CD14-positive monocyte (primary cell): ENCODE data around the gene ZNF335. TPM values are rescaled to one million over a fixed set of nuclear protein-coding genes. Genes with fewer than 3 reads are reported as not detected.

ENCODE experiments used
- DNase-seq, 3 donors: peaks; one replicate each; pipeline ENCODE4 v3.0.0-alpha.2; 2011 to 2022
- H2AFZ ChIP-seq: 2 replicates; pipeline ENCODE4 v1.6.0; 2012; ENCODE audit warnings: mild to moderate bottlenecking, low read depth, low read length, inconsistent platforms; ENCODE audit not compliant: insufficient read depth, poor library complexity, severe bottlenecking
- H3K27ac ChIP-seq, 2 donors: 1 replicate in 1 of 2; 2 replicates in 1 of 2; pipeline ENCODE4 v1.5.1; 2012 to 2013; ENCODE audit warnings: low read length in 2 of 2, control low read depth in 1 of 2, inconsistent platforms in 1 of 2, low read depth in 1 of 2, mild to moderate bottlenecking in 1 of 2
- H3K27me3 ChIP-seq, 2 donors: one replicate each; pipeline versions ENCODE4 v1.6.0 to v1.6.1; 2011 to 2013; ENCODE audit warnings: low read length in 2 of 2; ENCODE audit not compliant: control insufficient read depth in 2 of 2, insufficient read depth in 2 of 2
- H3K36me3 ChIP-seq, 2 donors: replicated peaks in 1 of 2; 1 replicate in 1 of 2; 2 replicates in 1 of 2; pipeline versions ENCODE4 v1.5.1 to v1.6.1; 2012 to 2013; ENCODE audit warnings: low read length in 2 of 2, control low read depth in 1 of 2, inconsistent platforms in 1 of 2, mild to moderate bottlenecking in 1 of 2; ENCODE audit not compliant: insufficient read depth in 2 of 2, control insufficient read depth in 1 of 2
- H3K4me1 ChIP-seq, 2 donors: 1 replicate in 1 of 2; 2 replicates in 1 of 2; pipeline versions ENCODE4 v1.5.1 to v1.6.1; 2012 to 2013; ENCODE audit warnings: low read length in 2 of 2, control low read depth in 1 of 2, inconsistent platforms in 1 of 2, mild to moderate bottlenecking in 1 of 2, moderate library complexity in 1 of 2; ENCODE audit not compliant: insufficient read depth in 2 of 2, control insufficient read depth in 1 of 2
- H3K4me2 ChIP-seq: replicated peaks from 2 replicates; pipeline ENCODE3; 2012; ENCODE audit warnings: low read length, moderate library complexity, mild to moderate bottlenecking; ENCODE audit not compliant: poor library complexity, severe bottlenecking; ENCODE audit errors: extremely low read depth
- H3K4me3 ChIP-seq, 3 experiments: fragments of 200-600 bp in 1 of 3; sonication (generic) in 1 of 3; replicated peaks in 1 of 3; 1 replicate in 2 of 3; 2 replicates in 1 of 3; pipeline ENCODE4 v1.5.1; 2011 to 2013; ENCODE audit warnings: low read length in 3 of 3, mild to moderate bottlenecking in 3 of 3, control low read depth in 2 of 3, low read depth in 2 of 3, inconsistent platforms in 1 of 3, moderate library complexity in 1 of 3
- H3K79me2 ChIP-seq: 2 replicates; pipeline ENCODE4 v1.6.0; 2012; ENCODE audit warnings: mild to moderate bottlenecking, control low read depth, inconsistent platforms, low read length, moderate library complexity; ENCODE audit not compliant: insufficient read depth
- H3K9ac ChIP-seq: 2 replicates; pipeline ENCODE4 v1.6.0; 2017; ENCODE audit warnings: low read length, mild to moderate bottlenecking; ENCODE audit not compliant: insufficient read depth, poor library complexity, severe bottlenecking
- H3K9me3 ChIP-seq, 2 donors: replicated peaks in 1 of 2; 1 replicate in 1 of 2; 2 replicates in 1 of 2; pipeline versions ENCODE4 v1.5.1 to v1.6.1; 2012 to 2013; ENCODE audit warnings: low read length in 2 of 2, control low read depth in 1 of 2; ENCODE audit not compliant: control insufficient read depth in 1 of 2, insufficient read depth in 1 of 2
- H4K20me1 ChIP-seq: 2 replicates; pipeline ENCODE4 v1.6.0; 2012; ENCODE audit warnings: mild to moderate bottlenecking, low read length, control low read depth, moderate library complexity; ENCODE audit not compliant: insufficient read depth
- H3K27ac Mint-ChIP-seq, 7 donors: one replicate each; pipeline ENCODE4 v1.8.0; 2020; ENCODE audit warnings: mild to moderate bottlenecking in 7 of 7, mixed read lengths in 7 of 7, moderate library complexity in 6 of 7, inconsistent platforms in 2 of 7
- H3K27me3 Mint-ChIP-seq, 3 donors: one replicate each; pipeline ENCODE4 v1.8.0; 2021 to 2022; ENCODE audit warnings: low read depth in 3 of 3, mild to moderate bottlenecking in 3 of 3, mixed read lengths in 3 of 3, moderate library complexity in 3 of 3, inconsistent platforms in 1 of 3
- H3K36me3 Mint-ChIP-seq, 2 donors: one replicate each; pipeline ENCODE4 v1.8.0; 2020; ENCODE audit warnings: mixed read lengths in 2 of 2, inconsistent platforms in 1 of 2, mild to moderate bottlenecking in 1 of 2
- H3K4me1 Mint-ChIP-seq: one replicate; pipeline ENCODE4 v1.8.0; 2020; ENCODE audit warnings: mild to moderate bottlenecking, mixed read lengths
- H3K4me3 Mint-ChIP-seq, 2 donors: one replicate each; pipeline ENCODE4 v1.8.0; 2020; ENCODE audit warnings: mild to moderate bottlenecking in 2 of 2, mixed read lengths in 2 of 2, moderate library complexity in 1 of 2
- H3K9me3 Mint-ChIP-seq, 7 donors: one replicate each; pipeline ENCODE4 v1.8.0; 2020 to 2022; ENCODE audit warnings: mixed read lengths in 7 of 7, mild to moderate bottlenecking in 6 of 7, moderate library complexity in 6 of 7, inconsistent platforms in 2 of 7
- WGBS: methylation state at CpG from one replicate; pipeline ENCODE4 v1.1.5; 2013; ENCODE audit warnings: missing lambda C conversion rate; ENCODE audit not compliant: insufficient coverage; 5-methylcytosine and 5-hydroxymethylcytosine counted together
- intact Hi-C, 2 donors: fragments of 100-400 bp; cut with micrococcal nuclease; formaldehyde crosslinking; loops; one replicate each; pipeline versions ENCODE4 v1.15.0 to v1.15.1; 2023
- polyA plus RNA-seq, 3 donors: library from polyadenylated mRNA; depleted of rRNA in 1 of 3; unstranded in 2 of 3; stranded (reverse) in 1 of 3; fragments of 300-500 nt in 2 of 3; fragments of >200 nt in 1 of 3; fragmentation: Illumina TruSeq in 2 of 3; gene quantifications; 1 replicate in 2 of 3; 2 replicates in 1 of 3; pipeline ENCODE4 v1.2.3, GENCODE V29; 2012 to 2021
- TF ChIP-seq, protein P1 (sequence below): fragments of 200-600 bp; IDR thresholded peaks from one replicate; pipeline ENCODE4 v1.8.0; 2022; ENCODE audit warnings: antibody characterized with exemption, mild to moderate bottlenecking

ZNF335 gene
- polyA plus RNA-seq, 3 donors, result 2.7 to 39.6 (median 3.1) TPM

DNA sequence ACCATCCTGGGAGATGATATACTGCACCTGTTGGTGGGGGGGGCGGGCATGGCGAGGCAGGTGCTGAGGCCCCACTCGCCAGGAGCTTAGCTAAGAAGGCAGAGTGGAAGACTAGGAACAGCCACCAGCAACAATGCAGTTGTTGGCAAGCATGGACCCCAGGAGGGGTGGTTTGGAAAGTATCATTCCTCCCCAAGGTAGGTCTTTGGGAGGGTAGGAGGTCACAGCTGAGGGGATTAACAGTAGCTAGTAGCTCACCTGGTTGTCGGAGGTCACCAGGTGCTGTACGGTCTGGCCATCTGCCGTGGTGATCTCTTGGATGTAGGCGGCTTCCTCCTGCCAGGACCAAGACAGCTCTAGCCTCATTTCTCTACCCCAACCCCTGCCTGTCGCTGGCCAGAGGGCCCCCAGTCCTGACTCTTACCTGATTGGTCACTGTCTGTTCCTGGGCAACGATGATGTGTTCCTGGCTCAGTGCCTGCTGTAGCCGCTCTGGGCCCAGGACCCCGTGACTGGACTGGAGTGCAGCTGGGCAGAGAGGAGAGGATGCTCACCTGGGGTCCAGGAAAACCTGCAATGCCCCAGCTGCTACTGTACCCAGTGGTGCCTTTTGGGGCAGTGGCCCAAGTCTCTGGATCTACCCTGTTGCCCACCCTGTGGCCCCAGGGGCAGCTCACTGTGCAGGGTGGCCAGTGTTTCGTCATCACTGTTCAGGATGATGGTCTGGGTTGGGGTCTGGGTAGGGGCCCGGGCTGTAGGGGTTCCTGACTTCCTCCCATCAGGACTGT is 22.3 kb downstream of the ZNF335 start:
- H3K4me1 Mint-ChIP-seq, result peaks cover 22% of the 10 kb centered on the region
- peaks cover 81 to 93% of the 10 kb centered on the region in 2 donors for H3K36me3 Mint-ChIP-seq
- no peak for DNase-seq
- Histone ChIP-seq H3K9me3 (no peaks in the 10 kb centered on the region), H4K20me1 (peaks cover 53% of the 10 kb centered on the region), H2AFZ (no peak overlapping the region), H3K9ac (no peak overlapping the region), H3K4me1 (peaks cover 26 to 33% of the 10 kb centered on the region in 2 donors), H3K27me3 (no peaks in the 10 kb centered on the region), H3K27ac (peak overlapping the region in 1 of 2 donors; percentile 22), H3K36me3 (peaks cover 78 to 95% of the 10 kb centered on the region in 2 donors), H3K4me2 (no peak overlapping the region), H3K4me3 (no peak overlapping the region), H3K79me2 (no peaks in the 10 kb centered on the region)
- H3K27me3 Mint-ChIP-seq, result no peaks in the 10 kb centered on the region
- no peaks in the 10 kb centered on the region for H3K9me3 Mint-ChIP-seq
- no peak overlapping the region for H3K4me3 Mint-ChIP-seq
- peak overlapping the region in 5 of 7 donors; percentile 15 to 78 (median 50) for H3K27ac Mint-ChIP-seq
- 91% methylated on average over 12 of the region's 13 CpGs for WGBS
- TF ChIP-seq, protein P1, sequence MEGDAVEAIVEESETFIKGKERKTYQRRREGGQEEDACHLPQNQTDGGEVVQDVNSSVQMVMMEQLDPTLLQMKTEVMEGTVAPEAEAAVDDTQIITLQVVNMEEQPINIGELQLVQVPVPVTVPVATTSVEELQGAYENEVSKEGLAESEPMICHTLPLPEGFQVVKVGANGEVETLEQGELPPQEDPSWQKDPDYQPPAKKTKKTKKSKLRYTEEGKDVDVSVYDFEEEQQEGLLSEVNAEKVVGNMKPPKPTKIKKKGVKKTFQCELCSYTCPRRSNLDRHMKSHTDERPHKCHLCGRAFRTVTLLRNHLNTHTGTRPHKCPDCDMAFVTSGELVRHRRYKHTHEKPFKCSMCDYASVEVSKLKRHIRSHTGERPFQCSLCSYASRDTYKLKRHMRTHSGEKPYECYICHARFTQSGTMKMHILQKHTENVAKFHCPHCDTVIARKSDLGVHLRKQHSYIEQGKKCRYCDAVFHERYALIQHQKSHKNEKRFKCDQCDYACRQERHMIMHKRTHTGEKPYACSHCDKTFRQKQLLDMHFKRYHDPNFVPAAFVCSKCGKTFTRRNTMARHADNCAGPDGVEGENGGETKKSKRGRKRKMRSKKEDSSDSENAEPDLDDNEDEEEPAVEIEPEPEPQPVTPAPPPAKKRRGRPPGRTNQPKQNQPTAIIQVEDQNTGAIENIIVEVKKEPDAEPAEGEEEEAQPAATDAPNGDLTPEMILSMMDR, result no peak
- intact Hi-C loops, result no loop called here

DNA sequence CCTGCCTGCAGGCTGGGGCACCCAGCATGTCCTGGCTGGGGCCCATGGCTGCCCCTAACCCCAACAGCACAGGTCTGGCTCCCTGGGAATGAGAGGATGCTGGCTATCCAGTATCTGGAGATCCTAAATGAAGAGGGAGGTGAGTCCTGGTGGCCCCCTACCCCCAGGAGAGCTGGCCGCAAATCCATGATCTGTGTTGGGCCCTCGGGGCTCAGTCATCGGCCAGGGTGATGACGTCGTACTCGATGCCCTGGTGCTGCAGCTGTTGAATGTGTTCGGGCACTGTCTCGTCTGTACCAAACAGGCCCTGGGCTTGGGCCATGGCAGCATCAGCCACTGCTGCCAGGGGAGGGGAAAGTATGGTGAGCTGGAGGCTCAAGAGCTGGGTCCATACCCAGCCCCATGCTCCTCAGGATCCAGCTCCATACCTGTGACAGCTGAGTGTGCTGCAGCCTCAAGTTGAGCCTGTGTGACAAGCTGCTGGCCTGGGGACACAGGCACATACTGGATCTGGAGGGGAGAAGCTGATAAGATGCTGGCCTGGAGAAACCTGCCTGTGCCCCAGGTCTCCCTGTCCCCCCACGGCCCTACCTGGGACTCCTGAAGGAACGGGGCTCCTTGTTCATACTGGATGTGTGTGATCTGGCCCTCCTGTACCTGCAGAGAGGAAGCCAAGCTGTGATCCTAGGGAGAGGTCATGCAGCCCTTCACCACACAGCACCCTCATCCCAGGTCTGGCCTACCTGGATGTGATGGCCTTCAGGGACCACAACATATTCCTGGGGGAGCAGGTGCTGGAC is 23.1 kb downstream of the ZNF335 start:
- no peak overlapping the region for H3K4me2 ChIP-seq

More for the DNA sequence above, 23.1 kb downstream of the ZNF335 start:
- H3K79me2 ChIP-seq, result no peaks in the 10 kb centered on the region
- H3K27me3 ChIP-seq, result no peaks in the 10 kb centered on the region
- H3K36me3 Mint-ChIP-seq, result peaks cover 88 to 95% of the 10 kb centered on the region in 2 donors
- peaks cover 53% of the 10 kb centered on the region for H4K20me1 ChIP-seq
- TF ChIP-seq, protein P1, result no peak
- WGBS, result 91% methylated on average over 6 of the region's 10 CpGs
- peak overlapping the region in 5 of 7 donors; percentile 13 to 82 (median 57) for H3K27ac Mint-ChIP-seq
- H3K4me3 ChIP-seq, result no peak overlapping the region
- no peak overlapping the region for H2AFZ ChIP-seq
- H3K4me3 Mint-ChIP-seq, result no peak overlapping the region
- H3K4me1 Mint-ChIP-seq, result peaks cover 30% of the 10 kb centered on the region
- intact Hi-C loops, result no loop called here
- H3K9me3 ChIP-seq, result no peaks in the 10 kb centered on the region
- peak in 1 of 3 donors; percentile 9 for DNase-seq
- H3K9me3 Mint-ChIP-seq, result no peaks in the 10 kb centered on the region
- H3K36me3 ChIP-seq, result peaks cover 79 to 100% of the 10 kb centered on the region in 2 donors
- H3K27me3 Mint-ChIP-seq, result no peaks in the 10 kb centered on the region
- H3K27ac ChIP-seq, result peak overlapping the region in 1 of 2 donors; percentile 75
- no peak overlapping the region for H3K9ac ChIP-seq
- peaks cover 34 to 41% of the 10 kb centered on the region in 2 donors for H3K4me1 ChIP-seq
